Measurements from ENCODE around the gene OSBP2.

DNA sequence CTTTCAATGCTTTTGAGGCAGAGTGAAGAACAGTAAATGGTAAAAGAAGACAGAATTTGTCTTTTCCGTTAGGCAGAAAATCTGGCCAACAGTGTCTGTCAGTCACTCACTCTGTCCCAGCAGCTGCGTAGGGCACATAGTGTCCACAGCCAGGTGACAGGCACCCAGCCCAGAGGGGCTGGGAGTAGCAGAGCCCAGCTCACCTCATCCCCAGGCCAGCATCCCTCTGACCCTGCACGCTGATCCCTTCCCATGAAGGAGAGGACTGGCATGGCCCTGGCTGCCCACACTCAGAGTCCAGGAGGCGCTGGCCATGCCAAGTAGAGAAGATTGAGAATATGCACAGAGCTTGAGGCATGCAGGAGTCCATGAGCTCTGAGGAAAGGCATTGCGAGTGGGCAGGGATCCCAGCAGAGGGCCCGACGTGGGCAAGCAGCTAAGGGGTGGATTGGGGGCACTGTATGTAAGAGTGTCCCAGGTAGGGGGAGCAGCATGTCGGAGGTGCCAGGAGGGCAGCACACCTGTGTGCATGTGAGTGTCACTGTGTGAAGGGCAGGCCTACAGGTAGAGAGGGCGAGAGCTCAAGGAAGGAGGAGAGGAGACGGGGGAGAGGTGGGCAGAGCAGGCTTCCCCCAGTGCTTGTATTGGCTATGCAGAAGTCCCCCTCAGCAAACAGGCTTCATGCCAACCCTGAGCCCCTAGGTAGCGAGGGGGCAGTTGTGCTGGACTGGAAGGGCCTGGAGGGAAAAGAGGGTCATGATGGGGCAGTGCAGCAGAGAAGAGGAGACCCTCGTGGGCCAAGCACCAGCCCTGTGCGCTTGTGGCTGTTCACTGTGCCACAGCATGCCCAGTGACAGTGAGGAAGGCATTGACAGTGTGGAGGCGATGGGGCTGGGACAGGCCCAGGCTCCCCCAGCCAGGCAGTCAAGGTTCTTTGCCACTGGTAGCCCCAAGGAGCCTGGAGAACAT lies 133.8 kb downstream of the OSBP2 start:
- TF ChIP-seq, protein P1, sequence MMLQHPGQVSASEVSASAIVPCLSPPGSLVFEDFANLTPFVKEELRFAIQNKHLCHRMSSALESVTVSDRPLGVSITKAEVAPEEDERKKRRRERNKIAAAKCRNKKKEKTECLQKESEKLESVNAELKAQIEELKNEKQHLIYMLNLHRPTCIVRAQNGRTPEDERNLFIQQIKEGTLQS (IDR thresholded peaks at IDR 0.05; ENCODE audit: borderline replicate concordance, extremely low read depth, low read depth, low read length): no peak
- TF ChIP-seq, protein P2, sequence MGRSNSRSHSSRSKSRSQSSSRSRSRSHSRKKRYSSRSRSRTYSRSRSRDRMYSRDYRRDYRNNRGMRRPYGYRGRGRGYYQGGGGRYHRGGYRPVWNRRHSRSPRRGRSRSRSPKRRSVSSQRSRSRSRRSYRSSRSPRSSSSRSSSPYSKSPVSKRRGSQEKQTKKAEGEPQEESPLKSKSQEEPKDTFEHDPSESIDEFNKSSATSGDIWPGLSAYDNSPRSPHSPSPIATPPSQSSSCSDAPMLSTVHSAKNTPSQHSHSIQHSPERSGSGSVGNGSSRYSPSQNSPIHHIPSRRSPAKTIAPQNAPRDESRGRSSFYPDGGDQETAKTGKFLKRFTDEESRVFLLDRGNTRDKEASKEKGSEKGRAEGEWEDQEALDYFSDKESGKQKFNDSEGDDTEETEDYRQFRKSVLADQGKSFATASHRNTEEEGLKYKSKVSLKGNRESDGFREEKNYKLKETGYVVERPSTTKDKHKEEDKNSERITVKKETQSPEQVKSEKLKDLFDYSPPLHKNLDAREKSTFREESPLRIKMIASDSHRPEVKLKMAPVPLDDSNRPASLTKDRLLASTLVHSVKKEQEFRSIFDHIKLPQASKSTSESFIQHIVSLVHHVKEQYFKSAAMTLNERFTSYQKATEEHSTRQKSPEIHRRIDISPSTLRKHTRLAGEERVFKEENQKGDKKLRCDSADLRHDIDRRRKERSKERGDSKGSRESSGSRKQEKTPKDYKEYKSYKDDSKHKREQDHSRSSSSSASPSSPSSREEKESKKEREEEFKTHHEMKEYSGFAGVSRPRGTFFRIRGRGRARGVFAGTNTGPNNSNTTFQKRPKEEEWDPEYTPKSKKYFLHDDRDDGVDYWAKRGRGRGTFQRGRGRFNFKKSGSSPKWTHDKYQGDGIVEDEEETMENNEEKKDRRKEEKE (IDR thresholded peaks at IDR 0.05): no peak
- TF ChIP-seq, protein P3, sequence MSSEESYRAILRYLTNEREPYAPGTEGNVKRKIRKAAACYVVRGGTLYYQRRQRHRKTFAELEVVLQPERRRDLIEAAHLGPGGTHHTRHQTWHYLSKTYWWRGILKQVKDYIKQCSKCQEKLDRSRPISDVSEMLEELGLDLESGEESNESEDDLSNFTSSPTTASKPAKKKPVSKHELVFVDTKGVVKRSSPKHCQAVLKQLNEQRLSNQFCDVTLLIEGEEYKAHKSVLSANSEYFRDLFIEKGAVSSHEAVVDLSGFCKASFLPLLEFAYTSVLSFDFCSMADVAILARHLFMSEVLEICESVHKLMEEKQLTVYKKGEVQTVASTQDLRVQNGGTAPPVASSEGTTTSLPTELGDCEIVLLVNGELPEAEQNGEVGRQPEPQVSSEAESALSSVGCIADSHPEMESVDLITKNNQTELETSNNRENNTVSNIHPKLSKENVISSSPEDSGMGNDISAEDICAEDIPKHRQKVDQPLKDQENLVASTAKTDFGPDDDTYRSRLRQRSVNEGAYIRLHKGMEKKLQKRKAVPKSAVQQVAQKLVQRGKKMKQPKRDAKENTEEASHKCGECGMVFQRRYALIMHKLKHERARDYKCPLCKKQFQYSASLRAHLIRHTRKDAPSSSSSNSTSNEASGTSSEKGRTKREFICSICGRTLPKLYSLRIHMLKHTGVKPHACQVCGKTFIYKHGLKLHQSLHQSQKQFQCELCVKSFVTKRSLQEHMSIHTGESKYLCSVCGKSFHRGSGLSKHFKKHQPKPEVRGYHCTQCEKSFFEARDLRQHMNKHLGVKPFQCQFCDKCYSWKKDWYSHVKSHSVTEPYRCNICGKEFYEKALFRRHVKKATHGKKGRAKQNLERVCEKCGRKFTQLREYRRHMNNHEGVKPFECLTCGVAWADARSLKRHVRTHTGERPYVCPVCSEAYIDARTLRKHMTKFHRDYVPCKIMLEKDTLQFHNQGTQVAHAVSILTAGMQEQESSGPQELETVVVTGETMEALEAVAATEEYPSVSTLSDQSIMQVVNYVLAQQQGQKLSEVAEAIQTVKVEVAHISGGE (CRISPR knock-in tag; IDR thresholded peaks at IDR 0.05): no peak
- TF ChIP-seq BHLHE40 (IDR thresholded peaks at IDR 0.05; ENCODE audit: borderline replicate concordance in 1 of 2, low read depth in 2 of 2, low read length in 1 of 2) (no peak), POLR2A (IDR thresholded peaks at IDR 0.05; ENCODE audit: low read depth, low read length) (no peak)
- TF ChIP-seq, protein P4, sequence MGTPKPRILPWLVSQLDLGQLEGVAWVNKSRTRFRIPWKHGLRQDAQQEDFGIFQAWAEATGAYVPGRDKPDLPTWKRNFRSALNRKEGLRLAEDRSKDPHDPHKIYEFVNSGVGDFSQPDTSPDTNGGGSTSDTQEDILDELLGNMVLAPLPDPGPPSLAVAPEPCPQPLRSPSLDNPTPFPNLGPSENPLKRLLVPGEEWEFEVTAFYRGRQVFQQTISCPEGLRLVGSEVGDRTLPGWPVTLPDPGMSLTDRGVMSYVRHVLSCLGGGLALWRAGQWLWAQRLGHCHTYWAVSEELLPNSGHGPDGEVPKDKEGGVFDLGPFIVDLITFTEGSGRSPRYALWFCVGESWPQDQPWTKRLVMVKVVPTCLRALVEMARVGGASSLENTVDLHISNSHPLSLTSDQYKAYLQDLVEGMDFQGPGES (IDR thresholded peaks at IDR 0.05): no peak
- TF ChIP-seq, protein P5, sequence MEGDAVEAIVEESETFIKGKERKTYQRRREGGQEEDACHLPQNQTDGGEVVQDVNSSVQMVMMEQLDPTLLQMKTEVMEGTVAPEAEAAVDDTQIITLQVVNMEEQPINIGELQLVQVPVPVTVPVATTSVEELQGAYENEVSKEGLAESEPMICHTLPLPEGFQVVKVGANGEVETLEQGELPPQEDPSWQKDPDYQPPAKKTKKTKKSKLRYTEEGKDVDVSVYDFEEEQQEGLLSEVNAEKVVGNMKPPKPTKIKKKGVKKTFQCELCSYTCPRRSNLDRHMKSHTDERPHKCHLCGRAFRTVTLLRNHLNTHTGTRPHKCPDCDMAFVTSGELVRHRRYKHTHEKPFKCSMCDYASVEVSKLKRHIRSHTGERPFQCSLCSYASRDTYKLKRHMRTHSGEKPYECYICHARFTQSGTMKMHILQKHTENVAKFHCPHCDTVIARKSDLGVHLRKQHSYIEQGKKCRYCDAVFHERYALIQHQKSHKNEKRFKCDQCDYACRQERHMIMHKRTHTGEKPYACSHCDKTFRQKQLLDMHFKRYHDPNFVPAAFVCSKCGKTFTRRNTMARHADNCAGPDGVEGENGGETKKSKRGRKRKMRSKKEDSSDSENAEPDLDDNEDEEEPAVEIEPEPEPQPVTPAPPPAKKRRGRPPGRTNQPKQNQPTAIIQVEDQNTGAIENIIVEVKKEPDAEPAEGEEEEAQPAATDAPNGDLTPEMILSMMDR (IDR thresholded peaks at IDR 0.05 in 2 of 3, conservative IDR thresholded peaks at IDR 0.05 in 1 of 3; ENCODE audit: control insufficient read depth in 2 of 3, extremely low read depth in 1 of 3, insufficient read depth in 1 of 3, low read depth in 3 of 3, low read length in 3 of 3): no peak
